Mesodermal cell (in vitro differentiated cells): ENCODE results near the gene ZNF100.

Experiments
- H3K27ac ChIP-seq: 2 replicates; pipeline ENCODE4 v1.7.0; 2013; ENCODE audit warnings: mild to moderate bottlenecking, low read depth, low read length, moderate library complexity; ENCODE audit not compliant: severe bottlenecking
- H3K36me3 ChIP-seq: 2 replicates; pipeline ENCODE4 v1.7.1; 2013; ENCODE audit warnings: mild to moderate bottlenecking, low read length, moderate library complexity; ENCODE audit not compliant: control insufficient read depth, insufficient read depth
- H3K4me1 ChIP-seq: one replicate; pipeline ENCODE4 v1.7.1; 2013; ENCODE audit warnings: mild to moderate bottlenecking, low read length; ENCODE audit not compliant: insufficient read depth, control insufficient read depth, poor library complexity, severe bottlenecking
- H3K4me3 ChIP-seq: 2 replicates; pipeline ENCODE4 v1.7.0; 2013; ENCODE audit warnings: low read length, control low read depth, mild to moderate bottlenecking; ENCODE audit not compliant: insufficient read depth, poor library complexity, severe bottlenecking; ENCODE audit errors: extremely low read depth
- H3K9me3 ChIP-seq: 2 replicates; pipeline ENCODE4 v1.7.1; 2013; ENCODE audit warnings: mild to moderate bottlenecking, low read length, moderate library complexity; ENCODE audit not compliant: control insufficient read depth
- WGBS, 2 experiments: methylation state at CpG; one replicate each; pipeline ENCODE4 v1.1.5; 2013; ENCODE audit warnings: missing lambda C conversion rate in 2 of 2; ENCODE audit not compliant: insufficient coverage in 2 of 2; 5-methylcytosine and 5-hydroxymethylcytosine counted together

ZNF100 gene

DNA sequence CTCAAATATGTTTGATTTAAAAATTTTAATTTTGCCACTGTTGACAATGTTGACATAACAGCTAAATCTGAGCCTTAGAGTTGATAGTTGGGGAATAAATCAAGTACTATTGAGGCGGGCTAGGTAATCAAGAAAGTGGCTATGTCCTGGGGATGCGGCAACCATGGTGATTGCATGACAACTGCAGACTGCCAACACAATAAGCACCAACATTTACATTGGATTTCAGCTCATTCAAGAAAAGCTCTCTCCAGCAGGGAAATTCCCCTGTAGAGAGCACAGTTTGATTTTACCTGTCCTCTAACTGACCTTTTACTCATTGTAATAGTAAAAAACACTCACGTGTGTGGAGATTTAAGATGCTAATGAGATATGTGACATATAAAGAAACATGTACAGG lies 63.1 kb downstream of the ZNF100 start:
- WGBS, 2 experiments, result 40 to 44% methylated on average over 1 to 2 of the region's 3 CpGs
- H3K9me3 ChIP-seq, result peaks cover 8% of the 10 kb centered on the region
- no peaks in the 10 kb centered on the region for H3K4me1 ChIP-seq

DNA sequence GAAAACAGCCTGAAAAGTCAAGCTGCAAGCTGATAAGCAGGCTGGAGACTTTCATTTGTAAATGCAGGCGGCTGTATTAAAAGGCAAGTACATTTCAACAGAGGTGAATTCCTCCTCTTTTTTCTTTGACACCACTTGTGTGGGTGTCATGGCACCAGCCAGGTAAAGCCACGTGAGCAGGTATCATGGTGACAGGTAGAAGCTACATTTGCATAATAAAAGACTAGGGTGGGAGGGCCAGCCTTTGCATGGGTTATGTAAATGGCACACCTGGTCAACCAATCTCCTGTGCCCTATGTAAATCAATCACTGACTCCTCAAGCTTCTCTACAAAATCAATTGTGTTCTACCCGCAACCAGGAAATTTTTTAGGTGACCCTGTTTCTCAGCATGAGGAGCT lies 68.2 kb downstream of the ZNF100 start:
- Histone ChIP-seq H3K9me3 (peaks cover 10% of the 10 kb centered on the region), H3K4me1 (no peaks in the 10 kb centered on the region), H3K36me3 (no peaks in the 10 kb centered on the region), H3K4me3 (no peak overlapping the region), H3K27ac (no peak overlapping the region)
- 30% methylated on average over 2 of the region's 3 CpGs; no CpG with 5 or more reads in 1 of the 2 experiments for WGBS, 2 experiments

More for the DNA sequence above, 63.1 kb downstream of the ZNF100 start:
- Histone ChIP-seq H3K36me3 (no peaks in the 10 kb centered on the region), H3K4me3 (no peak overlapping the region), H3K27ac (no peak overlapping the region)

DNA sequence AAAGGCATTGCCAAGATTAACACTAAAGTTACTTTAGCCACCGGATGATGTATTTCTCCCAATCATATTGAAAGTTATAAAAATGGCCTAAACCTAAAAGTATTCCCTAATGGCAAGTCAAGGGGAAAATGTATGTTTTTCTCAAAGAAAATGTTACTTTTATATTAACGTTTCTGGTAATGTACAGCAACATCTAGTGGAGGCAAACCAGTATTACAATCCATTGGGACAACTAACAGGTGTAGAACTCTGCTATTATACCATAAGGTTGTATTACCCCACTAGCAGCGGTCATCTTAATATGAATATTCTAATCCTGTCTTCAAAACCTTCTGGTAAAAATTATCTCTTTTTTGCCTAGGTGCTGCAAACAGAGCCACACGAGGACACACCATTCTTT lies 69.2 kb downstream of the ZNF100 start:
- Histone ChIP-seq H3K36me3 (no peaks in the 10 kb centered on the region), H3K4me3 (no peak overlapping the region), H3K4me1 (no peaks in the 10 kb centered on the region), H3K9me3 (peaks cover 10% of the 10 kb centered on the region), H3K27ac (no peak overlapping the region)
- WGBS, 2 experiments, result 20% methylated on average over 1 of the region's 4 CpGs; no CpG with 5 or more reads in 1 of the 2 experiments

DNA sequence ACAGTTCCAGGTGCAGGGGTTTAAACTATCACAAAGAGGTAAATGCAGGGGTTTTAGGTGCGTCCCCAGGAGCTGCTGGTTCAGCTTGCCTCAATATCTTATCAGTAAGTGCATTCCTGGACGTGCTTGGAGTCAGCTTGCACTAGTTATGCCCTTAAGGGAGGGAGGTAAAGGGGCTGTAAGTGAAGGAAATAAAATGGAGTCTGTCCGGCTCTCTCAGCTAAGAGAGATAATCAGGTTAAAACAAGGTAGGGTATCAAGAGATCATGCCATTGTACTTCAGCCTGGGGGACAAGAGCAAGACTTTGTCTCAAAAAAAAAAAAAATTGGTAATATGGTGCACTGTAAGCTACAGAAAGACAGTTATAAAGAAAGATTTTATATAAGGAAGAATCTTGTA lies 69.7 kb downstream of the ZNF100 start:
- Histone ChIP-seq H3K4me1 (no peaks in the 10 kb centered on the region), H3K36me3 (no peaks in the 10 kb centered on the region), H3K4me3 (no peak overlapping the region), H3K27ac (no peak overlapping the region), H3K9me3 (peaks cover 7% of the 10 kb centered on the region)
- whole genome bisulfite sequencing, 2 experiments, result 62 to 89% methylated on average over 2 to 3 of the region's 3 CpGs

DNA sequence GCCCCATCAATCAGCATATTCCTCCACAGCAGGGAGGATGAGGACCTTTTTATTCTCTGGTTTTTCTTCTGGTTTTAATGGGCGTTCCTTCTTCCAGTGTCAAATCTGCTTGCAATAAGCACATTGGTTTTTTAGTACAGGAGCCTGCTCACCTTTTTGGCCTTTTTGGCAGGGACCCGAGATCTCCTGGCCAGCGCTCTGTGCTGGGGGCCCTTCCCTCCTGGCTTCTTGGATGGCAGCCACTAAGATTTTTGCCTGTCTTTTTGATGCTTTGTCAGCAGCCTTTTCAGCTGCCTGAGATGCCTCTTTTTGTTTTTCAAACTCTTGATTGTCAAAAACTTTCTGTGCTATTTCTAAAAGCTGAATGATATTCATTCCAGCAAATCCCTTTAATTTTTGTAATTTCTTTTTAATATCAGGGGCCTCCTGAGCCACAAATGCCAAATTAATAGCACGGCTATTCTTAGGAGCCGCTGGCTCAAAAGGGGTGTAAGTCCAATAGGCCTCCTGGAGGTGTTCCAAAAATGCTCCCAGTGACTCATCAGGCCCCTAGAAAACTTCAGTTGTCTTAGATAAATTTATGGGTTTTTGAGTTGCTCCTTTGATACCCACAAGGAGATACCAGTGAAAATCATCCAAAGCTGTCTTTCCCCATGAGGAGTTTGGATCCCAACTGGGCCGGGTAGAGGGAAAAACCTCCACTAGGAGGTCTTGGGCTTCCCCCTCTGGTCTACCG lies 73.0 kb downstream of the ZNF100 start:
- Histone ChIP-seq H3K4me3 (no peak overlapping the region), H3K9me3 (peaks cover 7% of the 10 kb centered on the region), H3K36me3 (no peaks in the 10 kb centered on the region), H3K4me1 (no peaks in the 10 kb centered on the region), H3K27ac (no peak overlapping the region)
- 82 to 94% methylated on average over 5 of the region's 7 CpGs for WGBS, 2 experiments

DNA sequence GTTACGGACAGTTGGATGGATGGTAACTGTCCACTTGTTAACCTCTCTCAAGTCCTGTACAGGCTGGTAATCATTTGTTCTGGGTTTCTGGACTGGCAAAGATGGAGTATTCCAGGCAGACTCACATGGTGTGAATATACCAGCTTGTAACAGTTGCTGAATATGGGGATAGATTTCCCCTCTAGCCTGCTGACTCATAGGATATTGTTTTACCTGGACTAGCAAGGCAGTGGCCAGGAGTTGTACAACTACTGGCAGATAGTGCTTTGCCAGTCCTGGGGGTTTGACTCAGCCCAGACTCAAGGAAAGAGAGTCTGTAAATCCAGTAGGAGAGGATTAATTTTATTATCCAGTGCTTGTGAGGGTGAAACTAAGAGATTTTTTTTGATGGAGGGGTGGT lies 74.0 kb downstream of the ZNF100 start:
- WGBS, 2 experiments, result 100% methylated on average over 1 of the region's 1 CpG; no CpG with 5 or more reads in 1 of the 2 experiments
- Histone ChIP-seq H3K36me3 (no peaks in the 10 kb centered on the region), H3K27ac (no peak overlapping the region), H3K4me3 (no peak overlapping the region), H3K9me3 (peaks cover 7% of the 10 kb centered on the region), H3K4me1 (no peaks in the 10 kb centered on the region)

DNA sequence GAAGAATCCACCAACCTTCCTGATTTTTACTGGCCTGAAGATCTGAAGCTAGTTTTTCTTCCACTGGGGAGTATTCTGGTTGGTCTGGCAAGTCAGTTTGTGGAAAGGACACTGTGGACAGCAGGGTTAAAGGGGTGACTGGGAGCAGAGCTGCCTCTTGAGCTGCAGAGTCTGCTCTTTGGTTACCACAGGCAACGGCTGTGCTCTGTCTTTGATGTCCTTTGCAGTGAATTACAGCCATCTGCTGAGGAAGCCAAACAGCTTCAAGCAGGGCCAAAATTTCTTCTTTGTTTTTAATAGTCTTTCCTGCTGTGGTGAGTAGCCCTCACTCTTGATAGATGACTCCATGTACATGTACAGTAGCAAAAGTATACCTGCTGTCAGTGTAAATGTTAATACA lies 75.7 kb downstream of the ZNF100 start:
- H3K4me3 ChIP-seq, result no peak overlapping the region
- H3K36me3 ChIP-seq, result no peaks in the 10 kb centered on the region
- H3K4me1 ChIP-seq, result no peaks in the 10 kb centered on the region
- H3K9me3 ChIP-seq, result peaks cover 7% of the 10 kb centered on the region
- 80 to 86% methylated on average over 1 of the region's 1 CpG for WGBS, 2 experiments
- H3K27ac ChIP-seq, result no peak overlapping the region

DNA sequence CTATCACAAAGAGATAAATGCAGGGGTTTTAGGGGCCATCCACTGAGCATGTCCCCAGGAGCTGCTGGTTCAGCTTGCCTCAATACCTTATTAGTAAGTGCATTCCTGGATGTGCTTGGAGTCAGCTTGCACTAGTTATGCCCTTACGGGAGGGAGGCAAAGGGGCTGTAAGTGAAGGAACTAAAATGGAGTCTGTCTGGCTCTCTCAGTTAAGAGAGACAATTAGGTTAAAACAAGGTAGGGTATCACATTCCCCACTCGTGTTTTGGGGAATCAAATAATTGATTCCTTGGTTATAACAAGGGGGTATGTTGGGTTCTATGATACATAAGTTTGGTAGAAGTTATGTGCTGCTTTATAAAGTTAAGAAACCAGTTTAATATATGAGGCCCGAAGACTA lies 78.9 kb downstream of the ZNF100 start:
- no peaks in the 10 kb centered on the region for H3K36me3 ChIP-seq
- no peak overlapping the region for H3K4me3 ChIP-seq
- H3K9me3 ChIP-seq, result no peaks in the 10 kb centered on the region
- 80 to 84% methylated on average over 3 of the region's 3 CpGs for WGBS, 2 experiments
- no peak overlapping the region for H3K27ac ChIP-seq
- H3K4me1 ChIP-seq, result no peaks in the 10 kb centered on the region

DNA sequence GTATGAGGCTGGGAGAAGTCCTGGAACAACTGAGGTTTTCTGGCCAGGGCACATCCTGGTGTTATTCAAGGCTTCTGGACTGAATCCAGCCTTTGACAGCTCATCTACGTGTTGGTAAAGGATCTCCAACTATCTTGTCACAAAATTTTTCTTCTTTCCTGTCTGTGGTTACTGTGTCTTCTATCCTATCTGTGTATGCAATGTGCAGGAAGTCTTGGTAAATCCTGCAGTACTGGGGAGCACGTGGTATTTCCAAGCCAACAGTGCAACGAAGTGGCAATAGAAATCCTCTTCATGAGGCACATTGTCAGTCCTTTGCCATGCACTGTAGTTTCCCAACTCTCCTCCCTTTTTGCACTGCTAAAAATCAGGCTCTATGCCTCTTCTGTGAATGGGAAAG lies 86.7 kb downstream of the ZNF100 start:
- Histone ChIP-seq H3K4me1 (no peaks in the 10 kb centered on the region), H3K4me3 (no peak overlapping the region), H3K9me3 (peaks cover 29% of the 10 kb centered on the region), H3K36me3 (no peaks in the 10 kb centered on the region), H3K27ac (no peak overlapping the region)
- 69% methylated on average over 2 of the region's 3 CpGs; no CpG with 5 or more reads in 1 of the 2 experiments for WGBS, 2 experiments

DNA sequence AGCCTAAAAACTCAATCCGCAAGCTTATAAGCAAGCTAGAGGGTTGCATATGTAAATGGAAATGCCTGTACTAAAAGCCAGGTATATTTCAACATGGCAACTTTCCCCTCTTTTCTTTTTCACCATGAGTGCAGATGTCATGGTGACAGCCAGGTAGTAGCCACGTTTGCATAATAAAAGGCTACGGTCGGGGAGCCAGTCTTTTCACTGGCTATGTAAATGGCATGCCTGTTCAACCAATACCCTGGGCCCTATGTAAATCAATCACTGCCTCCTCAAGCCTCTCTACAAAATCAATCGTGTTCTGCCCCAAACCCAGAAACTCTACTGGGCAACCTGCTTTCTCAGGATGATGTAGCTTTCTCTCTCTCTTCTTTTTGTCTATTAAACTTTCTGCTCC lies 87.4 kb downstream of the ZNF100 start:
- Histone ChIP-seq H3K4me1 (no peaks in the 10 kb centered on the region), H3K27ac (no peak overlapping the region), H3K4me3 (no peak overlapping the region), H3K36me3 (no peaks in the 10 kb centered on the region), H3K9me3 (peaks cover 29% of the 10 kb centered on the region)
- 56 to 58% methylated on average over 4 of the region's 5 CpGs for WGBS, 2 experiments

DNA sequence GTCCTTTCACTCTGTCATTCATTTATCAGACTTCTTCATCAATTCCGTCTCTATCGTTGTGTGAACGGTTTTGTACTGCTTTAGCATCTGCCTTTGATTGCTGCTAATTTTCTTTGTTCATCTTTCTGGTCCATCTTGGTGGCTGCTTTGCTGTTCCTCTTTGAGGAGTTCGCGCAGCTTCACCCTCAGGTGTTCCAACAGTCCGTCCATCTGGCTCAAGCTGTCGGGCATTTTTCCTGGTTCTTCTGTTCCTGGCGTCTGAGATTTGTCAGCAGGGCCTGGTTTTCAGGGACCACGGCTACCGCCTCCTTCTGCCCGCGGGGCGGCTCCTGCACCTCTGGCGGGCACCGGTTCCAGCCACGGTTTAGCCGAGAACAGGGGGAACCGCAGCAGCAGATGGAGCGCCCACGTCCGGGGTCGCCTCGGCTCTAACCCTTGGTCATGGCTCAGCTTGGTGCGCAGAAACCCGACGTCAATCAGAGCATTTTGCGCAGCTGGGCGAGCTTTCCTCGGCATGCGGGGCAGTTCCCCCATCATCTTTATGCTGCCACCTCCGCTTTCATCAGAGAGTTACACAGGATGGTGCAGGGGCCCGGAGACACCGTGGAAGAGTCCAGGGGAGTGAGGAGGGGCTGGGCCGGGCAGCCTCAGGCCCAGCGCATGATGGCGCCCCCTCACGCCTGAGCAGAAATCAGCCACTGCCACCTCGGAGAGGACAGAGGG lies 89.5 kb downstream of the ZNF100 start:
- WGBS, 2 experiments, result 90 to 95% methylated on average over 33 to 36 of the region's 38 CpGs
- Histone ChIP-seq H3K9me3 (peaks cover 24% of the 10 kb centered on the region), H3K4me3 (no peak overlapping the region), H3K4me1 (no peaks in the 10 kb centered on the region), H3K36me3 (no peaks in the 10 kb centered on the region), H3K27ac (no peak overlapping the region)
